GM11168 (cell line): ENCODE measurements around the gene AZIN2.

Experiments
- in situ Hi-C: fragments of 300-500 bp; cut with MboI; formaldehyde crosslinking; loops from one replicate; pipeline ENCODE4 v1.12.0; 2022; ENCODE audit warnings: low sequenced_read_pairs; ENCODE audit not compliant: unreplicated experiment

Gene AZIN2

DNA sequence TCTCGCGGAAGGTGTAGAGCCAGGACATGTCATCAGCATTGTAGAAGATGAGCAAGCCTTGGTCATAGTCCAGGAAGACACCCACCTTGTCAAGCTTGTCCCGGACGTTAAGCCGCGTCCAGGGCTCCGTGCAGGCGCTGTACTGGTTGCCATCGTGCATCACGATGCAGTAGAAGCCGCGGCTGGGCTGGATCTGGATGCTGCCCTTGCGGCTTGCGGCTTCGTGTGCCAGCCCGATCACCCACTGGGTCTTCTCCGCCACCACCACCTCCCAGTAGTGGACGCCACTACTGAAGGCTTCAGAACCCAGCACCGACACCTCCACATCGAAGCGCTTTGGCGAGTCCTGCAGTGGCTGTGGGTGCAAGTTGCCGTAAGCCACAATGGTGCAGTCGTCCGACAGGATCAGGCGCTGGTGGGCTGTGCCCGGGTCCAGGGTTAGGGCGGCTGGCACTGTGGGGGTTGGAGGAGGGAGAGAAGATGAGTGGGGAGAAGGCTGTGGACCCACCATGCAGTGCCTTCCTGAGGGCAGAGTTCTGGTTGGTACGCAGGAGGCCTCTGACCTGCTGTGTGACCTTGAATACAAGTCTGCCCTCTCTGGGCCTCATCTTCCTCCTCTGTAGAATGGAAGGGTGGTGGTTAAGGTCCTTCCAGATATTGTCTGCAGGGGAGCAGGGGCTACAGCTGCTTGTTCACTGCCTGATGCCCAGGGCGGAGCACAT, 66.5 kb downstream of the AZIN2 start:
- in situ Hi-C loops, result no loop called here

DNA sequence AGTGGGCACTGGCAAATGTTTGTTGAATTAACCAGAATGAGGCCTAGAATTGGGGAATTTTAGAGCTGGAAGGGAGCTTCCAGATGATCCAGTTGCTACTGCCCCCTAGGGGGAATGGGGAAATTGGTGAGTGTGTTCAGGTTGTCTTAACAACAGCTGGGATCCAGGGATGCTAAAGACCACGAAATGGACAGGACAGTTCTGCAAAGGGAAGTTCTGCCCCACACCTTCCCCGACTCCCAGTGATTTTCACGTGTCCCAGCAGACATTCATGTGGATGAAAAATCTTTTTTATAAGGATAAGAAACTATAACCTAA, 67.0 kb downstream of the AZIN2 start:
- in situ Hi-C loops, result no loop called here

DNA sequence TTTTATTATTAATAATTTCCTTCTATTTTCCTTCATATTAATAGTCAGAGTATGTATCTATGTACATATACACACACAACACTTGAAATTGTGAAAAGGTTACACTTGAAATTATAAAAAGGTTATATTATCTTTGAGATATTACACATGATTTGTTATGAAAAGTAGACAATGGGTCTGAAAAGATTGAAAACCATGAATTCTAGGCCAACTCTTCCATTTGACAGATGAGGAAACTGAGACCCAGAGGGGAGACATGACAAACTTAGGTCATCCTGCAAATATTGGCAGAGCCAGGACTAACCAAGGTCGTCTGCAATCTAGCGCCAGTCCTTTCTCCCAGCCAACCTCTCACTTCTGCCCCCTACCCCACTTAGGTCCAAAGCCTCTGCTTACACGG, 67.7 kb downstream of the AZIN2 start:
- in situ Hi-C loops, result no loop called here

DNA sequence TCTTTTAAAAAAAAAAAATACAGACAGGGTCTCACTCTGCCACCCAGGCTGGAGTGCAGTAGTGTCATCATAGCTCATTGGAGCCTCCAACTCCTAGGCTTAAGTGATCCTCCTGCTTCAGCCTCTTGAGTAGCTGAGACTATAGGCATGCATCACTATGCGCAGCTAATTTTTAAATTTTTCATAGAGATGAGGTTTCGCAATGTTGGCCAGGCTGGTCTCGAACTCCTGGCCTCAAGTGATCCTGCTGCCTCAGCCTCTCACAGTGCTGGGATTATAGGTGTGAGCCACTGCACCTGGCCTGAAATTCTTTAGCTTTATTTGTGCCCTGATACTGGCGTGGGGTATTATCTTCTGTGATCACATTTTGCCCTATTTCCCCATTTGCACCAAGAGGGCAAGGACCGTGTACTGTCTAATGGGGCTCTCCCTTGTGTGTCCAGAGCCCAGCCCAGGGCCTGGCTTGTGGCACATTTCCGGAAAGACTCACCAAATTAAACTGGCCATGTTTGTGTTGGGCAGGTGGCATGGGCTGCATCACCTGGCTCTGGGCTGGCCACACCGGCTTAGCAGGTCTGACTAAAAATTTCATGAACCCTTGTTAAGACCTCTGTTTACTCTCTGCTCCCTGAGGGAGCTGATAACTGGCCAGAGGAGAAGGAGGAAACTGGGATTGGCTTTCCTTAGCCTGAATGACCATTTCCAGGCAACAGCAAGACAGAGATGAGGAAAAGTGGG, 68.7 kb downstream of the AZIN2 start:
- in situ Hi-C loops, result no loop called here

DNA sequence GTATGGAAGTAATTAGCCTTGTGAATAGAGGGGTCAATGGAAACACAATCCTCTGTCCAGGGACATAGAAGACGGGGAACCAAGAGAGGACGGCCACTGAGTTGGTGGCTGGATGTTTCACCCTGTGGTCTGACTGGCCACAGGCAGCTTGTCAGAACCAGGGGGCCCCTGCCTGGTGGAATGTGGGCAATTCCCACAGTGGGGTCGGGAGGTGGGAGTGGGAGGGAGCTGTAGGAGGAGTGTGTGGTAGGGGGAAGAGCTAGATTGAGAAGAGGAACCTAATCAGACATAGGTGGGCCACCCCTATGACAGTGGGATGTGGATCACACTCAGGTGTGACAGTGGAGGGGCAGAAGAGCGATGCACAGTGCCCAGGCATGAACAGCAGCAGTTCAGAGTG, 69.6 kb downstream of the AZIN2 start:
- in situ Hi-C loops, result no loop called here

DNA sequence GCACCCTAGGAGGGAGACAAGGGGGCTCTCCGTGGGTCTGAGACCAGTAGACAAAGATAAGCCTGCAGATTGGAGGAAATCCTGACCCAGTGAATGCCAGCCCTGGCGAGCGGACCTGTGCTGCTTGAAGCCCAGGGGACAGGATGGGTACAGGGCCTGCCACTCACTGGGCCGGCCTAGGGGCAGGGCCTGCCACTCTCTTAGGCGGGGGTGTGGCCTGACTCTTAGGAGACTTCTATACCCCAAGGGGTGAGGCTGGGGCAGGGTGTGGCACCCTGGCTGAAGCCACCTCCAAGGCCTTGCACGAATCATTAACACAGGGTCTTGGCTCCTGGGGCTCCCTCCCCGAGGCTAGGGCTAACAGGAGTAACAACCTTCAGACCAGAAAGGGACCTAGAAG, 70.2 kb downstream of the AZIN2 start:
- in situ Hi-C loops, result no loop called here

DNA sequence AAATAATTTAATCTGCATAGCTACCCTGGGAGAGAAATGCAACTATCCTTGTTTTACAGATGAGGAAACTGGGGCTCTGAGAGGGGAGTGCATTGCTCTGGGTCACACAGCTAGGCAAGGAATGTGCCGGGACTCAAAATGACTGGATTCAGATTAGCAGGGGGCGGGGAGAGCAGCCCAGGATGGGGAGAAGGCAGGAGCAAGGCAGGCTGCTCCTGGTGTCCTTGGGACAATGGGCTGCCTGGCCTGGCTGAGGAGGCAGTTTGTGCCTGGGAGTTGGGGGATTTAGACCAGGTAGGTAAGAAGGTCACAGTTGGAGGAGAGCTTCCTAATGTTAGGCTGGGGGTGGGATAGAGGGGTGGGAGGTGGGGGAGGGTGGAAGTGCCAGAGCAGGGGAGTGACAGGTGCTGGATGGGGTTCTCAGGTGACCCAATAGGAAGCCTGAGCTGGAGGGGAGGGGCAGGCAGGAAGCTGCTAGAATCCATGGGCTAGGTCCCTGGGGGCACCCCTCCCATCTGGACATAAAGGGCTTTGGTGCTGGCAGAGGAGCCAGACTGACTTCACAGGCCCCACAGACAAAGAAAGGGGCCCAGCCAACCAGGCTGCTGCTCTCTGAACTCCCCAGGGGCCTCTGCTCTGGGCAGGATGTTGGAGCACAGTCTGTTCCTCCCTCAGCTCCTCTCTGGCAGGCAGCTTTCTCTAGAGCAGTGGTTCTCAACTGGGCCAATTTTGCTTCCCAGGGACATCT, 71.9 kb downstream of the AZIN2 start:
- in situ Hi-C loops, result no loop called here

DNA sequence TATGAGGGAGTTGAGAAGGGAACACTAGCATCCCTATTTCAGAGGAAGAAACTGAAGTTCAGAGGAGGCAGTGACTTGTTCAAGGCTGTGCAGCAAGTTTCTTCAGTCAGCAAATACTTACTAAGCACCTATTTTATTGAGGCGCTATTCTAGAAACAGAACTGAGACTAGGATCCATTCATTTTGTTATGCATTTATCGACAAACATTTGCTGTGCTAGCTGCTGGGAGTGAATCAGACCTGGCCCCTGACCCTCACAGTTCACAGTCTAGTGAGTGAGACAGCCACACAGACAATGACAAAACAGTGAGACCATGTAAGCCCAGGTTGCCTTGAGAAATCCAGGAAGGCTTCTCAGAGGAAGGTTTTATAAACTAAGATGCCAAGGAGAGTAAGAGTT, 72.7 kb downstream of the AZIN2 start:
- in situ Hi-C loops, result no loop called here

DNA sequence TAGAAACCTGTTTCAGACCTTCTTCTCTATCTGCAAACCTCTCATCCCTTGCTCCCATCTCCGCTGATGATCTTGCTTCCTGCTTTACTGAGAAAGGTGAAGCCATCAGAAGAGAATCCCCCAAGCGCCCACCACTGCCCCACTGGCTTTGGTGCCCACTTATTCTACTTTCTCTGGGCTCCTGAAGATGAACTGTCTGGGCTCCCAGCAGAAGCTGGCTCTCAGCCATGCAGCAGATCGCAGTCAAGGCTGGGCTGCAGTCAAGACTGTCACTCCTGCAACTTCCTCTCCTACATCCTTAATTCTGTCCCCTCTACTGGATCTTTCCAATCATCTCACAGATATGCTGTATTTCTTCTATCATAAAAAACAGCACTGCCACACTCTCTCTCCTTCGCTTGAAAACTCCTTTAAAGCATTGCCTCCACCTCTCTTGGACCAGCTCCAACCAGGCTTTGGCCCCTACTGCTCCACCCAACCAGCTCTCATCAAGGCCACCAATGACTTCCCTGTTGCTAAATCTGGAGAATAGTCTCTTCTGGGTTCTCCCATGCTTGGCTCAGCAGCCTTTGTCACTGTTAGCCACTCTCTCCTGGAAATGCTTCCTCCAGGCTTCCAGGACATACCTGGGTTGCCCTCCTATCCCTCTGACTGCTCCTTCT, 75.1 kb downstream of the AZIN2 start:
- in situ Hi-C loops, result no loop called here

DNA sequence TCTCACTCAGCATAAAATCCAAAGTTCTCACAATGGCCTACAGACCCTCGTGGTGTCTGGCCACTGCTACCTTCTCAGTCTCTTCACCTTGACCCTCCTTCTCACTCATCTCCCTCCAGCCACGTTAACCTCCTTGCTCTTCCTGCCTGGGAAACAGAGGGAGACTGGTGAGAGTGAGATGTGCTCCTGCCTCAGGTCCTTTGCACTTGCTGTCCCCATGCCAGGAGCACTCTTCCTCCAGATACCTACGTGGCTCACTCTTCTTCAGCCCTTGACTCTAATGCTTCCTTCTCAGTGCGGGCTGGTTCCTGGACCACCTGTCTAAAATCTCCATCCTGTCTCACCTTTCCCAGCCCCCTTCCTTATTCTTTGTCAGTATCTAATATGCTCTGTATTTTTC, 76.2 kb downstream of the AZIN2 start:
- in situ Hi-C loops, result no loop called here

DNA sequence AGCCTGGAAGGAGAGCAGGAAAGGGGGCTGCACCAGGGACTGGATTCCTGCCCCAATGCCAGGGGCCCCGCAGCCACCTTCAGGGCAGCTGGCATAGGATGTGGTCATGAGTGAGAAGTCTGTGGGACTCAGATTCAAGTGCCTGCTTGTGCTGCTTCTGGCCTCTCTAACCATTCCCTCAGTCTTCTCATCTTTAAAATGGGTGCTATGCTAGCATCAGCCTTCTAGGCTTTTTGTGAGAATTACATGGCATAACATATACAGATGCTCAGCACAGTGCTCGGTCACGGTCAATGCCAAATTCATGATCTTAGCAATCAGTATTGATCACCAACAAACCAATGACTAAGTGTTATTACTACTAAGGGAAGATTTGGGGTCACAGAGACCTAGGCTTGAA, 77.4 kb downstream of the AZIN2 start:
- in situ Hi-C loops, result no loop called here

DNA sequence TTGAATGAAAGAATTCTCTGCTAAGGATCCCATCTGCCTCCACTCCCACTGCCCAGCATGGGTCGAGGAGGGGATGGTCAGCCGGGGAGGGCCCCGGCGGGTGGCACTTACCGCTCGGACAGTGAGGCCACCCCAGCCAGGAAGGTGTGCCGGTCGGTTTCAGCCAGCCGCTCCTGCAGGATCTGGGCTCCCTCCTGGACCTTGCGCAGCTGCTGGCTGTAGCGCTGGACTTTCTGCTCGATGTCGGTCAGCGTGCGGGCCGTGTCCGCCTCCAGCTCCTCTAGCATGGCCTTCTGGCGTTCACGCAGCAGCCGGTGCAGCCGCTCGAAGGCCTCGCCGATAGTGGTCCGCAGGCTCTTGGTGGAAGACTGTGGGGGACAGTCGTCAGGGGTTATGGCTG, 78.6 kb downstream of the AZIN2 start:
- in situ Hi-C loops, result no loop called here

DNA sequence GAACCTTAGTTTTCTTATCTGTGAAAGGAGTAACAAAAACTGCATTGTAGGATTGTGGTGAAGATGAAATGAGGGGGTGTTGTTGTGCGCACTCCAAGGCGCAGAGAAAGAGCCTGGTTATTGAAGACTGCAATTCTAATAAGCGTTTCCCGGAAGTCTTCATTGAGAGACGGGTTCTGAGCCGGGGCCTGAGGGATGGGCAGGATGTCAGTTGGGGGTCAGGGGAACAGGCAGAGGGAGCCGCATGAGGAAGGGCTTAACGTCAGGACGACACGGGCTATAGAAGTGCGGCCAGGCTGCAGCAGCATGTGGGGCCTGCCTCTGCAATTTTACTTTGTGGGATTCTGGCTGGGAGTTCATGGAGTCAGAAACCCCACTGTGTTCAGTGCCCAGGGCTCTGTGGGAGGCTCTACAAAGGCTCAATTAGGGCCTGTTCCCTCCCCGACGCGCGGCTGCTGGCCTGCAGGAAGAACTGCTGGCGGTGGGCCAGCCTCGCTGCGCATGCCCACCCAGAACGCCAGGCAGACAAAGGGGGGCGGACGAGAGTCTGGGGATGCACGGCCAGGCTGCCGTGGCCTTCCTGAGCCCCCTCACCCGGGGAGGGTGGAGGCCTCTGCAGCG, 80.2 kb downstream of the AZIN2 start:
- in situ Hi-C loops, result no loop called here

DNA sequence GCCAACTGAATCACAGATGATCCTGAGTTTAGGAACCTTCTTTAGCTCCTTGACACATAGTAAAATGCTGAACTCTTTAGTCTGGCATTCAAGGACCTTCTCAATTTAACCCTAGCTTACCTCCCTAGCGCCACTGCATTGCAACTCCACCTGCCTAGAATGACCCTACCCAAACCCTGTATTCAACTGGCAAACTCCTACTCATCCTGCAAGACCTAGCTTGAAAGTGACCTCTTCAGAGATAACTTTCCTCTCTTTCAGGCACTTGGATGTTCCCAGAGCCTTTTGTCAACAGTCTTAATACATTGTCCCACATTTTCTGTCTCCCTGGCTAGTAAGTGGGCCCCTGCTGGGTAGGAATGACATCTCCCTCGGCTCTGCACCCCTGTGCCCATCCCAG, 81.2 kb downstream of the AZIN2 start:
- in situ Hi-C loops, result no loop called here

DNA sequence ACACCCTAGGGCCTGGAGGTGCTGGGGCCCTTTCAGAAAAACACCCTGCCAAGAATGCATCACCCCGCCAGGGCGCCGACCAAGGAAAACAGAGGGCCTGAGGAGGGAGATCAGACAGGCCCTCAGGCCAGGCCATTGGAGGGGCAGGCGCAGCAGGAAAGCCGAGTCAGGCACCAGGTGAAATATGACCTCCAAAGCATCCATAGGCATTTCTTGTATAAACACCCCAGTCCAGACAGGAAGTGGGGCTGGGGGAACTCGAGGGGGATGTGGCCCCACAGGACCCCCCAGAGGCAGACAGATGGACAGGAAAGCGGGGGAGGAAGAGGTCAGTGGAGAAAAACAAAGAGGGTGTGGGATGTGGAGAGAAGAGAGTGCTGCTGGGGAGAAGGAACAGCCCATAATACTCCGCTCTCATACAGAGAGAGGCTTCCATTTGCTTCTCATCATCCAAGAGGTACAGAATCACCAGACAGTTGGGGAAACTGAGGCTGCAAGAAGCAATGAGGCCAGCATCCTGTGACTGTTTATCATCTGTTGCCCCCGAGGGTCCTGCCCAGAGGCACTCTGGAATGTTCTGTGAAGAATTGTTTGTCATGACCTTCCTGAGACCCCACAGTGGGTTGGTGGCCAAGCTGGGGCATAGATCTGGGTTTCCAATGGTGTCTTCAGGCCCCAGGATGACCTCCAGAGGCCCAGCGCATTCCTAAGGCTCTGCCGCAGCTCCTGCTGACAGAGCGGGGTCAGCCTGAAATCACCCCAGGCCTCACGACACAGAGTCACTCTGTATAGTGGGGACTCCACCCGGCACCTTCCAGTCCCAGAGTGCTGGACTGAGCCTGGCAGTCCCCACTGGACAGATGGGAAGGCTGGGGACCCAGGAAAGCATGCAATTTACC, 82.9 kb downstream of the AZIN2 start:
- in situ Hi-C loops, result no loop called here

DNA sequence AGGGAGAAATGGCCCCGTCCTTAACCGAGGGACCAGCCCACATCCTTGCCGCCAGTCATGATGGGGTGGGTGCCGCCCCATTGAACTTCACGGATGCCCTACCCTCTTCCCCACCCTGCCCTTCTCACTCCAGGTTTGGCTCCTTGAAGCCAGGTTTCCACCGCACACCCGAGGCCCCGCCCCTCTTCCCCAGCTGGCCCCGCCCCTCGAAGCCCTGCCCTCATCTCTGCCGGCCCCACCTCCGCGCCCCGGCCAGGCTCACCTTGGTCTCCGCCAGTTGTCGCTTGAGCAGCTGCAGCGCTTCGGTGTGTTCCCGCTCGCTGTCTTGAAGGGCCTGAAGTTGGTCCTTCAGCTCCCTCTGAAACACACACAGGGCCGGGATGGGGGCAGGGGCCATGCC, 84.3 kb downstream of the AZIN2 start:
- in situ Hi-C loops, result no loop called here

DNA sequence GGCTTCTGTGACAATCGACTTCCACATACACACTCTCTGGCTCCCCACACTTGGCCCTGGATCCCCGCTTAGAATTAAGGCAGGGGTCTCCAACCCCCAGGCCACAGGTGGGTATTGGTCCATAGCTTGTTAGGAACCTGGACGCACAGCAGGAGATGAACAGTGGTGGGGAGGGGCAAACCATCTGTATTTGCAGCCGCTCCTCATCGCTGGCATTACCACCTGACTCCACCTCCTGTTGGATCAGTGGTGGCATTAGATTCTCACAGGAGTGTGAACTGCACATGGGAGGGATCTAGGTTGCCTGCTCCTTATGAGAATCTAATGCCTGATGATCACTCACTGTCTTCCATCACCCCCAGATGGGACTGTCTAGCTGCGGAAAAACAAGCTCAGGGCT, 84.9 kb downstream of the AZIN2 start:
- in situ Hi-C loops, result no loop called here

DNA sequence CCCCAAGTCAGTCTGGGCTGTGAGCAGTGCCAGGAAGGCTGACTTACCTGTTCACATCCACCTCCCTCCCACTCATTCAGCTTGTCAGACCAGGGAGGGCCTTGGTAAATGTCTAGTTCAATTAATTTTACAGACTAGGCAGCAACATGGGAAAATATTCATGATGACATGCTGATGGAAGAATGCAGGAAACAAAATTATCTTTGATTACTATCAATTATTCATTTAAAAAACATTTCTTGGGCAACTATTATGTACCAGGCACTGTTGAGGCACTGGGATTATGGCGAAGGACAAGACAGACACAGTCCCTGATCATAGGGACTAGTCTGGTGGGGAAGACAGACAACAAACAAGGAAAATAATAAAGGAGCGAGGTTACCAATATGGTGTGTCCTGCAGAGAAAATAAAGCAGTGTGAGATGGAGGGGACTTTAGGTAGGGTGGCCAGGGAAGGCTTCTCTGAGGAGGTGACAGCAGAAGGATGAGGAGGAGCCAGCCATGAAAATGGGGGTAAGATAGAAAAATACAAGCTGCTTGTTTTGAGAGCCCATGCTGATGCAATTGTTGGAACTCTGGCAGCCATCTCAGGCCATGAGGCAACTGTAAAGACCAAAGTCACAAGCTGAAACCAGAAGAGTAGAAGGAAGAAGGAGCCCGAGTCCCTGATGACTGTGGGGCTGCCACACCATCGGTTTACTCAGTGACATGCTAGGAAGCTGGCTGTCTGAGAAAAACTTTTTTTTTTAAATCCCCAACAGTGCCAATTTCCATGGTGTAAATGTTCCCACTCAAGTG, 86.9 kb downstream of the AZIN2 start:
- in situ Hi-C loops, result no loop called here
